MM.1S (cell line): ENCODE data around the gene IL1B.

Source experiments
- DNase-seq: peaks from one replicate; pipeline ENCODE4 v3.0.0-alpha.2; 2015
- H2AFZ ChIP-seq: fragments of 300-600 bp; sonication (generic); 2 replicates; pipeline ENCODE4 v1.6.0; 2016; ENCODE audit warnings: antibody characterized with exemption, low read length
- H3F3A ChIP-seq: fragments of 300-600 bp; sonication (generic); 2 replicates; pipeline ENCODE4 v1.6.1; 2016; ENCODE audit warnings: mild to moderate bottlenecking, antibody characterized with exemption, low read length, moderate library complexity, mixed read lengths; ENCODE audit not compliant: insufficient read depth
- H3K27ac ChIP-seq: fragments of 300-600 bp; sonication (generic); 2 replicates; pipeline ENCODE4 v1.5.1; 2016; ENCODE audit warnings: mild to moderate bottlenecking, low read length
- H3K27me3 ChIP-seq: fragments of 300-600 bp; sonication (generic); replicated peaks from 2 replicates; pipeline ENCODE4 v1.6.0; 2016; ENCODE audit warnings: low read length; ENCODE audit not compliant: insufficient read depth
- H3K36me3 ChIP-seq: fragments of 300-600 bp; sonication (generic); replicated peaks from 2 replicates; pipeline ENCODE4 v1.6.1; 2016; ENCODE audit warnings: mild to moderate bottlenecking, low read length, mixed read lengths; ENCODE audit not compliant: insufficient read depth
- H3K4me1 ChIP-seq: fragments of 300-600 bp; sonication (generic); 2 replicates; pipeline ENCODE4 v1.6.1; 2016; ENCODE audit warnings: low read length, mixed read lengths
- H3K4me2 ChIP-seq: fragments of 300-600 bp; sonication (generic); 2 replicates; pipeline ENCODE4 v1.6.0; 2016; ENCODE audit warnings: low read depth, low read length
- H3K4me3 ChIP-seq: fragments of 300-600 bp; sonication (generic); 2 replicates; pipeline ENCODE4 v1.5.1; 2016; ENCODE audit warnings: low read length, mixed read lengths
- H3K79me2 ChIP-seq: fragments of 300-600 bp; sonication (generic); 2 replicates; pipeline ENCODE4 v1.6.1; 2016; ENCODE audit warnings: mixed run types, low read length, mixed read lengths
- H3K9ac ChIP-seq: fragments of 300-600 bp; sonication (generic); 2 replicates; pipeline ENCODE4 v1.6.1; 2016; ENCODE audit warnings: low read length, mixed read lengths
- H3K9me2 ChIP-seq: fragments of 300-600 bp; sonication (generic); replicated peaks from 2 replicates; pipeline ENCODE4 v1.6.1; 2016; ENCODE audit warnings: mild to moderate bottlenecking, low read length, mixed read lengths; ENCODE audit not compliant: insufficient read depth
- H3K9me3 ChIP-seq: fragments of 300-600 bp; sonication (generic); replicated peaks from 2 replicates; pipeline ENCODE4 v1.6.1; 2016; ENCODE audit warnings: mild to moderate bottlenecking, low read length, mixed read lengths; ENCODE audit not compliant: insufficient read depth
- H4K20me1 ChIP-seq: fragments of 300-600 bp; sonication (generic); 2 replicates; pipeline ENCODE4 v1.6.1; 2016; ENCODE audit warnings: mild to moderate bottlenecking, low read length, moderate library complexity, mixed read lengths; ENCODE audit not compliant: insufficient read depth
- CTCF ChIP-seq: fragments of 300-600 bp; sonication (generic); IDR thresholded peaks from 2 replicates; pipeline ENCODE4 v1.5.1; 2016; ENCODE audit warnings: antibody characterized with exemption, low read length, mixed read lengths
- EZH2 ChIP-seq: fragments of 300-600 bp; sonication (generic); optimal IDR thresholded peaks from 2 replicates; pipeline ENCODE3; 2017; ENCODE audit warnings: low read depth, mild to moderate bottlenecking, antibody characterized with exemption, low read length, mixed read lengths
- EZH2phosphoT487 ChIP-seq: fragments of 300-600 bp; sonication (generic); IDR thresholded peaks from 2 replicates; pipeline ENCODE4 v1.6.1; 2018; ENCODE audit warnings: antibody characterized with exemption, low read length

The IL1B gene

GRCh38 chr2:112830682-112831512, 5.7 kb downstream of the IL1B start:
- Histone ChIP-seq H3K27me3 (no peaks in the 10 kb centered on the region), H3K4me1 (no peaks in the 10 kb centered on the region), H3K9ac (no peak overlapping the region), H3K4me3 (no peak overlapping the region), H3K9me3 (no peaks in the 10 kb centered on the region), H3F3A (no peaks in the 10 kb centered on the region), H4K20me1 (no peaks in the 10 kb centered on the region), H3K4me2 (no peak overlapping the region), H3K9me2 (no peaks in the 10 kb centered on the region), H3K36me3 (no peaks in the 10 kb centered on the region), H3K27ac (no peak overlapping the region), H3K79me2 (no peaks in the 10 kb centered on the region), H2AFZ (no peak overlapping the region)
- no peak for DNase-seq
- TF ChIP-seq EZH2 (no peak), CTCF (no peak), EZH2phosphoT487 (no peak)

DNA sequence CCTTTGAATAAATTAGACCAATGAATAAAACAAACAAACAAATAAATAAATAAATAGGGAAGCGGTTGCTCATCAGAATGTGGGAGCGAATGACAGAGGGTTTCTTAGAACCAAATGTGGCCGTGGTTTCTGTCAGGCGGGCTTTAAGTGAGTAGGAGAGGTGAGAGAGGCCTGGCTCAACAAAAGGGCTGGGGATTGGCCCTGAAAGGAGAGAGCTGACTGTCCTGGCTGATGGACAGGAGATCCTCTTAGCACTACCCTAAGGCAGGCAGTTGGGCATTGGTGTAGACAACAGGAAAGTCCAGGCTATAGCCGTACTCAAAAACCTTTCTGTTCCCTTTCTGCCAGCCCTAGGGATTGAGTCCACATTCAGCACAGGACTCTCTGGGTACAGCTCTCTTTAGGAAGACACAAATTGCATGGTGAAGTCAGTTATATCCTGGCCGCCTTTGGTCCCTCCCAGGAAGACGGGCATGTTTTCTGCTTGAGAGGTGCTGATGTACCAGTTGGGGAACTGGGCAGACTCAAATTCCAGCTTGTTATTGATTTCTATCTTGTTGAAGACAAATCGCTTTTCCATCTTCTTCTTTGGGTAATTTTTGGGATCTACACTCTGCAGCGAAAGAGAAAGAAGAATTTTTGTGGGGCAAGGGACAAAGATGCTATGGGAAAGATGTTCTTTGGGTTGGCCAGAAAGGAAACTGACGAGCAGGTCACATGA, 6.5 kb downstream of the IL1B start:
- Histone ChIP-seq H3F3A (no peaks in the 10 kb centered on the region), H3K4me1 (no peaks in the 10 kb centered on the region)

More for the DNA sequence above, 6.5 kb downstream of the IL1B start:
- Histone ChIP-seq H3K4me2 (no peak overlapping the region), H3K79me2 (no peaks in the 10 kb centered on the region), H3K9ac (no peak overlapping the region), H3K36me3 (no peaks in the 10 kb centered on the region), H3K4me3 (no peak overlapping the region), H4K20me1 (no peaks in the 10 kb centered on the region), H3K27me3 (no peaks in the 10 kb centered on the region), H3K27ac (no peak overlapping the region), H3K9me3 (no peaks in the 10 kb centered on the region), H2AFZ (no peak overlapping the region), H3K9me2 (no peaks in the 10 kb centered on the region)
- DNase-seq, result no peak
- TF ChIP-seq CTCF (no peak), EZH2 (no peak), EZH2phosphoT487 (no peak)
